ENCODE data around the gene SH3BP4. TPM values are rescaled to one million over a fixed set of nuclear protein-coding genes. Genes with fewer than 3 reads are reported as not detected.

The SH3BP4 gene
- total RNA-seq, 1 experiment from 2014 or later: 93.8 TPM

DNA sequence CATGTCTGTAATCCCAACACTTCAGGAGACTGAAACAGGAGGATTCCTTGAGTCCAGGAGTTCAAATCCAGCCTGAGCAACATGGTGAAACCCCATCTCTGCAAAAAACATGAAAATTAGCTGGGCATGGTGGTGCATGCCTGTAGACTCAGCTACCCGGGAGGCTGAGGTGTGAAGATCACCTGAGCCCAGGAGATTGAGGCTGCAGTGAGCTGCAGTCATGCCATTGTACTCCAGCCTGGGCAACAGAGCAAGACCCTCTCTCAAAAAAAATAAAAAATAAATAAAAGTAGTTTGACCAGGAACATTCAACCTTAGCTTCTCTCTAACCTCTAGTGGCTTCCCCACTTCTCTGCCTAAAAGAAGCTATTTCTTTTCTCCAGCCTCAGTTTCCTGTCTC, 23.8 kb downstream of the SH3BP4 start:
- H3K4ac ChIP-seq (ENCODE audit: low read depth, low read length): no peak overlapping the region
- H4K20me1 ChIP-seq (ENCODE audit: control insufficient read depth, insufficient read depth, insufficient read length): peaks cover 5% of the 10 kb centered on the region
- no peaks in the 10 kb centered on the region for H3K9me3 ChIP-seq (ENCODE audit: control insufficient read depth, low read depth, low read length)
- no peak overlapping the region for H4K91ac ChIP-seq (ENCODE audit: insufficient read length, low read depth, low read length)
- no peak overlapping the region for H3K4me2 ChIP-seq (ENCODE audit: insufficient read depth, insufficient read length, low read length)
- peaks cover 58 to 65% of the 10 kb centered on the region in 2 experiments for H3K4me1 Mint-ChIP-seq
- no CpG with 5 or more reads among the region's 1 CpG for WGBS (ENCODE audit: extremely low coverage, insufficient read length, low lambda C conversion rate)
- H3K27me3 Mint-ChIP-seq (ENCODE audit: low read depth): no peaks in the 10 kb centered on the region; the same call in 1 of the 2 replicates
- peaks cover 22 to 42% (median 35%) of the 10 kb centered on the region in 3 experiments for H3K36me3 Mint-ChIP-seq (ENCODE audit: insufficient read depth in 1 of 3, low read depth in 3 of 3)
- no peak overlapping the region for H2BK120ac ChIP-seq (ENCODE audit: low read depth, low read length, poor library complexity, severe bottlenecking)
- H2BK20ac ChIP-seq (ENCODE audit: low read depth, low read length, poor library complexity, severe bottlenecking): no peak overlapping the region
- H3K27me3 ChIP-seq (ENCODE audit: insufficient read depth, low read length): no peaks in the 10 kb centered on the region
- DNase-seq: no peak
- peaks cover 3% of the 10 kb centered on the region for H3K79me1 ChIP-seq (ENCODE audit: insufficient read depth, low read depth, low read length, poor library complexity, severe bottlenecking)
- H3K9me3 Mint-ChIP-seq: peaks cover 10% of the 10 kb centered on the region in 2 experiments
- no peak overlapping the region for H3K56ac ChIP-seq (ENCODE audit: insufficient read length, low read depth, low read length)
- TF ChIP-seq, protein P1, sequence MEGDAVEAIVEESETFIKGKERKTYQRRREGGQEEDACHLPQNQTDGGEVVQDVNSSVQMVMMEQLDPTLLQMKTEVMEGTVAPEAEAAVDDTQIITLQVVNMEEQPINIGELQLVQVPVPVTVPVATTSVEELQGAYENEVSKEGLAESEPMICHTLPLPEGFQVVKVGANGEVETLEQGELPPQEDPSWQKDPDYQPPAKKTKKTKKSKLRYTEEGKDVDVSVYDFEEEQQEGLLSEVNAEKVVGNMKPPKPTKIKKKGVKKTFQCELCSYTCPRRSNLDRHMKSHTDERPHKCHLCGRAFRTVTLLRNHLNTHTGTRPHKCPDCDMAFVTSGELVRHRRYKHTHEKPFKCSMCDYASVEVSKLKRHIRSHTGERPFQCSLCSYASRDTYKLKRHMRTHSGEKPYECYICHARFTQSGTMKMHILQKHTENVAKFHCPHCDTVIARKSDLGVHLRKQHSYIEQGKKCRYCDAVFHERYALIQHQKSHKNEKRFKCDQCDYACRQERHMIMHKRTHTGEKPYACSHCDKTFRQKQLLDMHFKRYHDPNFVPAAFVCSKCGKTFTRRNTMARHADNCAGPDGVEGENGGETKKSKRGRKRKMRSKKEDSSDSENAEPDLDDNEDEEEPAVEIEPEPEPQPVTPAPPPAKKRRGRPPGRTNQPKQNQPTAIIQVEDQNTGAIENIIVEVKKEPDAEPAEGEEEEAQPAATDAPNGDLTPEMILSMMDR (conservative IDR thresholded peaks at IDR 0.05): no peak
- no peak overlapping the region for H2AFZ ChIP-seq (ENCODE audit: low read length)
- H4K8ac ChIP-seq (replicated peaks; ENCODE audit: insufficient read length, low read depth, low read length): no peak overlapping the region
- peaks cover 4% of the 10 kb centered on the region; the same call in 1 of the 2 replicates for H3K4me1 ChIP-seq (ENCODE audit: insufficient read depth, low read length)
- no peak overlapping the region for H3K4me3 Mint-ChIP-seq
- H2AK5ac ChIP-seq (ENCODE audit: insufficient read length, low read length): no peak overlapping the region
- H3K23me2 ChIP-seq (ENCODE audit: insufficient read length, low read depth, low read length, poor library complexity, severe bottlenecking): no peaks in the 10 kb centered on the region
- H3T11ph ChIP-seq (ENCODE audit: low read length): no peak overlapping the region
- H2BK5ac ChIP-seq (ENCODE audit: insufficient read length, low read length): no peak overlapping the region
- no peak overlapping the region for H4K5ac ChIP-seq (ENCODE audit: insufficient read length, low read depth, low read length)
- no peak overlapping the region; a peak in 1 of 7 replicates for H3K27ac Mint-ChIP-seq
- no peak overlapping the region for H3K18ac ChIP-seq (ENCODE audit: insufficient read length, low read depth, low read length)
- peaks cover 21% of the 10 kb centered on the region; the same call in 1 of the 2 replicates for H3K79me2 ChIP-seq (ENCODE audit: insufficient read depth, low read length)
- H3K27ac ChIP-seq (ENCODE audit: insufficient read length, low read depth, low read length): no peak overlapping the region
- no peak overlapping the region for H3K23ac ChIP-seq (ENCODE audit: insufficient read length, low read depth, low read length)
- H2BK12ac ChIP-seq (ENCODE audit: insufficient read length, low read depth, low read length): no peak overlapping the region
- no peak overlapping the region for H3K9ac ChIP-seq (ENCODE audit: extremely low read depth, insufficient read length, low read length)
- H3K14ac ChIP-seq (ENCODE audit: insufficient read depth, low read length): no peak overlapping the region
- H2BK15ac ChIP-seq (ENCODE audit: low read depth, low read length): no peak overlapping the region
